ENCODE measurements around the gene TIMM17A.
A peak's percentile ranks its signal among the peaks of the same experiment; 100 is the strongest.

DNA sequence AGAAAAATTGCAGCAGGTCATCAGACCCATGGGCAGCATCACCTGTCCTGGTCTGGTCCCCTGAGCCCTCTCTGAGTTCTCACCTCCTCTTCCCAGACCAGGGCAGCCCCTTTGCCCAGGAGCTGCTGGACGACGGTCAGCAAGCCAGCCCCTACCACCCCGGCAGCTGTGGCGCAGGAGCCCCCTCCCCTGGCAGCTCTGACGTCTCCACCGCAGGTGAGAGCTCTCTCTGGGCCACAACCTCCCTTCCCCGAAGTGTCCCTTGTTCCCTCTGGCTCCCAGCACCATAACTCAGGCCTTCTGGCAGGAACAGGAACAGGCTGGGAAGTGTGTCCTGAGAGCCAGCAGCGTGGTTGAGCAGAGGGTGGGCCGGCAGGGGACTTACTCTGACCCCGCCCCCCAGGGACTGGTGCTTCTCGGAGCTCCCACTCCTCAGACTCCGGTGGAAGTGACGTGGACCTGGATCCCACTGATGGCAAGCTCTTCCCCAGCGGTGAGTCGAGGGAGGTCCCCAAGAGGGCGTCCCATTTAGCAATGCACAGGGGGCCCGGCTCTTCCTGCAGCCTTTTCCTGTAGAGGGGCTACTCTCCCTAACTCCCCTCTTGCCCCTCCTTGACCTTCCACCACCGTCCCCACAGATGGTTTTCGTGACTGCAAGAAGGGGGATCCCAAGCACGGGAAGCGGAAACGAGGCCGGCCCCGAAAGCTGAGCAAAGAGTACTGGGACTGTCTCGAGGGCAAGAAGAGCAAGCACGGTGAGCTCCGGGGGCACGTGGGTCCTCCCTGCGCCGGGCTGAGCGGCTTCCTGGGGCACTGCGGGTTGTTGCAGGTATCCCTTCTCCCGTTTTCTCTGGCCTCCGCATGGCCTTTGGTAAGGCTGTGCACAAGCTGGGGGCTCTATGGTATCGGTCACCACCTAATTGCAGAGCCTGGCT, 57.5 kb downstream of the TIMM17A start:
- TF ChIP-seq POLR2AphosphoS5 (IDR thresholded peaks at IDR 0.05), result peak in 1 of 2 donors; percentile 60
- TF ChIP-seq, protein P1, sequence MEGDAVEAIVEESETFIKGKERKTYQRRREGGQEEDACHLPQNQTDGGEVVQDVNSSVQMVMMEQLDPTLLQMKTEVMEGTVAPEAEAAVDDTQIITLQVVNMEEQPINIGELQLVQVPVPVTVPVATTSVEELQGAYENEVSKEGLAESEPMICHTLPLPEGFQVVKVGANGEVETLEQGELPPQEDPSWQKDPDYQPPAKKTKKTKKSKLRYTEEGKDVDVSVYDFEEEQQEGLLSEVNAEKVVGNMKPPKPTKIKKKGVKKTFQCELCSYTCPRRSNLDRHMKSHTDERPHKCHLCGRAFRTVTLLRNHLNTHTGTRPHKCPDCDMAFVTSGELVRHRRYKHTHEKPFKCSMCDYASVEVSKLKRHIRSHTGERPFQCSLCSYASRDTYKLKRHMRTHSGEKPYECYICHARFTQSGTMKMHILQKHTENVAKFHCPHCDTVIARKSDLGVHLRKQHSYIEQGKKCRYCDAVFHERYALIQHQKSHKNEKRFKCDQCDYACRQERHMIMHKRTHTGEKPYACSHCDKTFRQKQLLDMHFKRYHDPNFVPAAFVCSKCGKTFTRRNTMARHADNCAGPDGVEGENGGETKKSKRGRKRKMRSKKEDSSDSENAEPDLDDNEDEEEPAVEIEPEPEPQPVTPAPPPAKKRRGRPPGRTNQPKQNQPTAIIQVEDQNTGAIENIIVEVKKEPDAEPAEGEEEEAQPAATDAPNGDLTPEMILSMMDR (IDR thresholded peaks at IDR 0.05), result peak in 1 of 6 experiments; percentile 13
- no peak for TF ChIP-seq EP300 (IDR thresholded peaks at IDR 0.05)
- no peak for TF ChIP-seq POLR2A (IDR thresholded peaks at IDR 0.05)
